Peyer's patch (tissue), 4 donors: ENCODE measurements around the gene KRTAP19-4.

Source experiments
- POLR2A ChIP-seq, 2 donors: fragments of 450-650 bp; IDR thresholded peaks; one replicate each; pipeline ENCODE4 v1.5.1; 2017; ENCODE audit warnings: antibody characterized with exemption in 2 of 2, mild to moderate bottlenecking in 2 of 2, moderate library complexity in 2 of 2
- TF ChIP-seq, protein P1 (sequence below), 6 experiments: fragments of 450-650 bp in 4 of 6; fragments of 200-600 bp in 2 of 6; sonication (generic) in 1 of 6; IDR thresholded peaks; one replicate each; pipeline ENCODE4 v1.5.1; 2017 to 2019; ENCODE audit warnings: antibody characterized with exemption in 6 of 6, mild to moderate bottlenecking in 3 of 6, moderate library complexity in 1 of 6

DNA sequence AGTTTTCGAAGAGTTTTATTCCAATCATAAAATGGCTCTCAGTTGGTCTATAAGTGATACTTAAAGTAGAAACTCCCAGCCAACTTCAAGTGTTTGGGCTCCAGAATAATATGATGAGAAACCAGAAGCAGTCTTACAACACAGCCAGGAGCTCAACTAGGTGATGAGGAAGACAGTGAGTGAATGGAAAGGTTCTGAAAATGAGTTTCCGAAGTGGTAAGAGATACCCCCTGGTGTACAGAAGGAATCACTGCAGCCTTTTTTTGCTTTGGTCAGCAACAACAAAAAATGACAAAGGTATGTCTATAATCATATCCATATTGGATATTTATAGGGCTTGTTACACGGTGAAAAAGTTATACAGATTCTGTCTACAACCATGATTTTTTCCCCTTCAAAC is 33.3 kb downstream of the KRTAP19-4 start:
- TF ChIP-seq, protein P1, sequence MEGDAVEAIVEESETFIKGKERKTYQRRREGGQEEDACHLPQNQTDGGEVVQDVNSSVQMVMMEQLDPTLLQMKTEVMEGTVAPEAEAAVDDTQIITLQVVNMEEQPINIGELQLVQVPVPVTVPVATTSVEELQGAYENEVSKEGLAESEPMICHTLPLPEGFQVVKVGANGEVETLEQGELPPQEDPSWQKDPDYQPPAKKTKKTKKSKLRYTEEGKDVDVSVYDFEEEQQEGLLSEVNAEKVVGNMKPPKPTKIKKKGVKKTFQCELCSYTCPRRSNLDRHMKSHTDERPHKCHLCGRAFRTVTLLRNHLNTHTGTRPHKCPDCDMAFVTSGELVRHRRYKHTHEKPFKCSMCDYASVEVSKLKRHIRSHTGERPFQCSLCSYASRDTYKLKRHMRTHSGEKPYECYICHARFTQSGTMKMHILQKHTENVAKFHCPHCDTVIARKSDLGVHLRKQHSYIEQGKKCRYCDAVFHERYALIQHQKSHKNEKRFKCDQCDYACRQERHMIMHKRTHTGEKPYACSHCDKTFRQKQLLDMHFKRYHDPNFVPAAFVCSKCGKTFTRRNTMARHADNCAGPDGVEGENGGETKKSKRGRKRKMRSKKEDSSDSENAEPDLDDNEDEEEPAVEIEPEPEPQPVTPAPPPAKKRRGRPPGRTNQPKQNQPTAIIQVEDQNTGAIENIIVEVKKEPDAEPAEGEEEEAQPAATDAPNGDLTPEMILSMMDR (IDR thresholded peaks at IDR 0.05) = peak in 1 of 6 experiments; percentile 5
- no peak for TF ChIP-seq POLR2A (IDR thresholded peaks at IDR 0.05)
